UCSD-AML1 (cell line): ENCODE measurements around the gene ARHGAP15.
A peak's percentile ranks its signal among the peaks of the same experiment; 100 is the strongest.

ENCODE experiments used
- DNase-seq: peaks from one replicate; lab custom pipeline; 2025; ENCODE audit not compliant: unreplicated experiment; lab: John Stamatoyannopoulos, UW

Gene ARHGAP15

GRCh38 chr2:143477714-143478443 is 348.7 kb downstream of the ARHGAP15 start:
- DNase-seq, result no peak

- DNase-seq, result no peak
These were observed 350.9 kb downstream of the ARHGAP15 start for GRCh38 chr2:143480086-143480485.

DNA sequence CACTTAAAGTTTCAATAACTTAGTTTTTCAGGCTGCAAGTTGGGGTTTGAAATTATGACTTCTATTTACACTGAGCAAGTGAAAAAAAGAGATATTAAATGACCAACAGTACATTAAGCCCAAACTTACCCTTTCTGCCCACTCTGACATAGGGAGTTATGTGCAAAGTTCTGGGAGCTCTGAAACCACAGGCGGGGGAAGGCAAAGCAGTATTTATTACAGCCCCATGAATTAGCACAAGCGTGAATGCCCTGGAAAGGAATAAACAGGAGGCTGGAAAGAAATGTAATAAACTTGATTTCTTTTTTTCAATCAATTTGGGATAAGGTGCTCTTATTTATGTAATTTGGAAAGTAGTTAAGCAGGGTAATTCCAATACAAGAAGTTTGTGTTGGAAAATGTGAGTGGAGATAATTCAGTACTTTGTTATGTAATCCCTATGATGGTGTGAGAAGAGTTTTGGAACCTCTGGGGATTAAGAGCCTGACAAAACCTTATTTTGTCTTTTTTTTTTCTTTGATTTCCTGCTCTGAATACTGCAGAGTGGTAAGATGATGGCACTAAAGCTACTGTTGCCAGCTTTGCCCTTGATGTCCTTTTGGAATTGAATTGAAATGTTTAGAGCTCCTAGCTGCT is 351.5 kb downstream of the ARHGAP15 start:
- DNase-seq, result no peak

- DNase-seq, result no peak
These were observed 352.0 kb downstream of the ARHGAP15 start for GRCh38 chr2:143481237-143481623.

DNA sequence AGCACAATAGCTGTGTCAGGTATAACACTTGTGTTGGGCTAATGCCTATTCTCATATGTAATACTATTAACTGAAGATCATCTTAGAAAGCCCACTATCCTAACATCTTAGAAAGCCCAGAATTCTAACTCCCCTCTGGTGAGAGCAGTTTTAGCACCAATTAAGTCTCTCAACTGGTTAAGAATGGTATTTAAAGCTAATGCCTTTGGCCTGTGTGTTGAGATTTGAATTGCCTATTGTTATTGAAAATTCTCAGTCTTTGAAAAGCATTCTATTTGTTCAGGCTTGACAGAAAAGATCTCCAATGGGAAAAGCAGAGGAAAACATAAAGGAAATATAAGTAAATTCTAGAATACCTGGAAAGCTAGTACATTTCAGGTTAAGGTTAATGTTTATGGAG is 352.5 kb downstream of the ARHGAP15 start:
- no peak for DNase-seq

DNA sequence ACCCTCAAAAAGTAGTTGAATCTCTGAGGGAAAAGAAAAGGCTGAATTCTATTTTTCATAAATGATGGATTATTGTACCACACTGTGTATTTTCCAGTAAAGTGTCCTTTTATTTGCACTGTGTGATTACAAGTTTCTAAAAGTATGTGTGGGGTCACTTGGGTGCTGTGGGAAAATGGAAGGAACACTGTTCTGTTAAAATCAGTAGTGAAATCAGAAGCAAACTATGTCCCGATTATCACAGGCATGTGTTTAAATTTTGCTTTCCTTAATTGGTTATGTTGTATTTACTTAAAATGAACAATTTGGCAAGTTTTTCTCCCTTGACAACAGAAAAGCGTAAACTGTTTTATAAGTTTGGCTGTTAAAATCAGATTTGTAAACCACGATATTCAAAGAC is 353.1 kb downstream of the ARHGAP15 start:
- no peak for DNase-seq

- no peak for DNase-seq
These were observed 353.6 kb downstream of the ARHGAP15 start for GRCh38 chr2:143482771-143483170.

DNA sequence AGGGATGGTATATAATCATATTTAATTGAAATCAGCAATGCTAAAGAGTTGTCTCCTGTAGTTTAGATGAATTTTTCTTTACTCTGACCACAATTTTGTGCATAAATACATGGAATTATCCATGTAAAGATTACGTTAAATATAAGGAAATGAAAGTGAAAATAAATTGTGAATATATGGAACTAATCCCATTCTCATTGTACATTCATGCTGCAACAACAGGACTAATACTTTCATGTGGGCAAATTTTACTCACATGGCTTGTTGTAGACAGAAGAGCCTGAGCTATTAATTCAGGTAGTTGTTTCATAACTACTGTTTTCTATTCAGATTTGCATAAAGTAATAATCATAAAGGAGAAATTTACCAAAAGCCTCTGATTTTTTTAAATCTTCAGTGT is 357.8 kb downstream of the ARHGAP15 start:
- no peak for DNase-seq

- no peak for DNase-seq
These were observed 359.9 kb downstream of the ARHGAP15 start for GRCh38 chr2:143489145-143489544.

DNA sequence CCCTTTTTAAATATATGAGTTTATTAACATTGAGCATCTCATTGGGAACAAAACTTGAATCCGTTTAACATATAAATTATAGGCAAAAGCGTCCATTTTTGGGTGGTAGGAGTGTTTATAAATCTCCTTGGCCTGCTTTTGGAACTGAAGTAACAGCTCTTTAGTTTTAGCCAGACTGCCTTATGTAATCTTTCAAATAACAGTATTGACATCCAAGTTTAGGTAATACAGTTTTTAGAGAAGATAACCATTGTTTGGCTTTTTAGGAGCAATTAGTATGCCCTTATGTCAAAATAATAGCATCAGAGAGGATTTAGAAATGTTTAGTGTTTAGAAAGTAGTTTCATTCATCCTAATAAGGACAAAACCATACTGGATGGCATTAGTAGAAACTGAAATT is 361.9 kb downstream of the ARHGAP15 start:
- DNase-seq, result no peak

GRCh38 chr2:143493339-143493738 is 364.1 kb downstream of the ARHGAP15 start:
- no peak for DNase-seq

- DNase-seq, result no peak
These were observed 368.5 kb downstream of the ARHGAP15 start for GRCh38 chr2:143497726-143498125.

GRCh38 chr2:143498496-143498895 is 369.3 kb downstream of the ARHGAP15 start:
- DNase-seq, result no peak

DNA sequence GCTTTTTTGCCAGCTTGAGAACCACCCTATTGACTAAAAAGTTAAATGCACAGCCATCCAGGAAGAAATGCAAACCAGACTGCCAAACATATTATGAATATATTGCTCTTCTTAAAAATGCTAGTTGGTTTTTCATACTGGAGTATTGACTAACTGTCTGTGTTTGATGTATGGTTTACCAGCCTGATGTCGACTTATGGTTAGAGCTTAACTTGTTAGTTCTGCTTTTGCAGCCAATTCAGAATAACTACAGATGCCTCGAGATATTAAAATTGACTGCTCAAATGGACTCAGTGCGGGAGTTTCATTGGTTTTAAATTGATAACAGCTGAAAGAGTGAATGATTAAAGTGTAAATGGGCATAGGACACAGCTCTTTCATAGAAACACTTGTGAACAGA is 369.8 kb downstream of the ARHGAP15 start:
- no peak for DNase-seq

- DNase-seq, result no peak
These were observed 372.0 kb downstream of the ARHGAP15 start for GRCh38 chr2:143501106-143501676.

GRCh38 chr2:143503280-143503679 is 374.1 kb downstream of the ARHGAP15 start:
- no peak for DNase-seq

GRCh38 chr2:143504397-143504796 is 375.2 kb downstream of the ARHGAP15 start:
- DNase-seq, result no peak

DNA sequence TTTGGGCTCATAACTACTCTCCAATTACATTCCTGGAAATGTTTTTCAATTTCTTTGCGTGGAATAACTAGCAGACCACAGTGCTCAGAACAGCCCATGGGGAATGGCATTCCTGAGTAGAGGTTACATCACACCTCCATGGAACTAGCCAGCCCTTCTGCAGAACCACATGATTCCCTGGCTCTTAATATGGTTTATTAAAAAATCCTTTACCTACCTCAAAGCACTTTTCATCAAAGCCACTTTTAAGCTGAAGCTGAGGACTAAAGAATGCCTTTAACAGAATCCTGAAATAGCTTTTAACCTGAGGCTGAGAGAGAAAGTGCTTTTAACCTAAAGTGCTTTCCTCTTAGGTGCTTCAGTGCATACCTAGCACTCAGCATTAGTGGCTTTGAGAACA is 376.3 kb downstream of the ARHGAP15 start:
- DNase-seq, result no peak

DNA sequence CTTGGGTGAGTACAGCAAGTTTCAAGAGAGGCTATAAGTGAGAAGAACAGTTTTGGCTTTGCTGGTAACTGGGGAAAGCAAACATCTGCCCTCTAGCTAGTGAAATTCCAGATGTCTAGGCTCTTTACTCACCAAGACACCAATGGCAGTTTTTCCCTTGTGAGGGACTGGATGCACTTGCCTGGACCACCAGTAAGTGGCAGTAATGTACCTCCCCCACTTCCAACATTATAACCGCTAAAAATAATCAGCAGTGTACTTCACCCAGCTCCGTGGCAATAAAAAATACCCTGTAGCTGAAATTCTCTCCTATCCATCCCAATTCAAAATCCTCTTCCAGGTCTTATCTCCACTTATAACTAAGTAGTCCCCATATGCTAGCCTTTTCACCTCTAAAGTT is 383.9 kb downstream of the ARHGAP15 start:
- peak; percentile 4 for DNase-seq

DNA sequence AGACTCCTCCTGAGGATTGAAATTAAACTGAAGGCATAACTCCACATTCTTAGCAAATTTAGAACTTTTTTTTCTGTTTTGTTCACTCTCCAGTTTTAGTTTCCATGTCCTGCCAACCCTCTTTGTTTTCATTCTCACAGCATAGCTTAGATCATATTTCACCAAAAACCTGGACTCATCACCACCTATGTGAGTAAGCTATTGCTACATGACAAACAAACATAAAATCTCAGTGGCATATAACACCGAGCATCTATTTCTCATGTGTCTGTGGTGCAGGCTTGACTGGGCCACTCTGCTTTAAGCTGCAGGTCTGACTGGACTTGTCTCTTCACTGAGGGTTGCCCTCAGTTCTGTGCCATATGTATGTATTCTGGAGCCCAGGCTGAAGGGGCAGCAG is 385.2 kb downstream of the ARHGAP15 start:
- DNase-seq, result no peak

- no peak for DNase-seq
These were observed 386.1 kb downstream of the ARHGAP15 start for GRCh38 chr2:143515318-143515717.

DNA sequence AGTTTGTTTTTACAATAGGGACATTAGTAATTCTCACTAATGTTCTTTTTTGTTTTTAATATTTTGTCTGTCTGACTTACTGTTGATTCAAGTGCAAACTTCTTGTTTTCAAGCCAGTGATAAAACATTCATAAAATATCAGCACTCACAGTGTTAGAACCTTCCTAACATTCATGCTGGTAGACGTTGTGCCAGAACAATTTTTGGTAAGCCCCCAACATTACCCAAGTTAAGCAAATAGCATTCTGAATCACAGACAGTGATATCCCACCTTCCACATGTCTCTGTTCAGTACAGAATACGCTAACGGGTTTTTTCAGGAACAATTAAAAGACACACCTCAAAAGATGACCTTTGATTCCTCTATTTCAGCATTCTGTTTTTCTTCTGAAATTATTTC is 390.3 kb downstream of the ARHGAP15 start:
- DNase-seq, result no peak

- DNase-seq, result no peak
These were observed 392.2 kb downstream of the ARHGAP15 start for GRCh38 chr2:143521396-143521795.
